Measurements from ENCODE around the gene DCTN3. TPM values are rescaled to one million over a fixed set of nuclear protein-coding genes. Genes with fewer than 3 reads are reported as not detected.

The DCTN3 gene
- 10 to 100 TPM; 41.6 to 78.9 (median 54.0) TPM for total RNA-seq

- peak within 1 kb of the TSS; percentile 61 to 83 (median 64) for H3K4me3 ChIP-seq
- H3K4me1 ChIP-seq, result peaks cover 0 to 16% (median 13%) of the 10 kb centered on the region in 4 donors
- in situ Hi-C loops (cut with MboI; ENCODE audit: low pct_ligation_motif_present in 1 of 4, low pct_unique_long_range_greater_than_20kb in 1 of 4, low sequenced_read_pairs in 3 of 4), result no loop called here
- WGBS, 2 donors (ENCODE audit: low coverage in 1 of 2), result 1 to 5% methylated on average over 11 to 34 of the region's 43 CpGs
- intact Hi-C loops (cut with DNase I; ENCODE audit: low total_unique reads), result no loop called here
- peak within 1 kb of the TSS; percentile 34 to 68 (median 58) for H3K27ac ChIP-seq
- peaks cover 0 to 19% (median 8%) of the 10 kb centered on the region in 4 donors for H3K36me3 ChIP-seq
- H3K27me3 ChIP-seq, result peaks cover 37% of the 10 kb centered on the region
- peak; percentile 94 for DNase-seq
- H3K9me3 ChIP-seq, result no peaks in the 10 kb centered on the region
- TF ChIP-seq, protein P1, sequence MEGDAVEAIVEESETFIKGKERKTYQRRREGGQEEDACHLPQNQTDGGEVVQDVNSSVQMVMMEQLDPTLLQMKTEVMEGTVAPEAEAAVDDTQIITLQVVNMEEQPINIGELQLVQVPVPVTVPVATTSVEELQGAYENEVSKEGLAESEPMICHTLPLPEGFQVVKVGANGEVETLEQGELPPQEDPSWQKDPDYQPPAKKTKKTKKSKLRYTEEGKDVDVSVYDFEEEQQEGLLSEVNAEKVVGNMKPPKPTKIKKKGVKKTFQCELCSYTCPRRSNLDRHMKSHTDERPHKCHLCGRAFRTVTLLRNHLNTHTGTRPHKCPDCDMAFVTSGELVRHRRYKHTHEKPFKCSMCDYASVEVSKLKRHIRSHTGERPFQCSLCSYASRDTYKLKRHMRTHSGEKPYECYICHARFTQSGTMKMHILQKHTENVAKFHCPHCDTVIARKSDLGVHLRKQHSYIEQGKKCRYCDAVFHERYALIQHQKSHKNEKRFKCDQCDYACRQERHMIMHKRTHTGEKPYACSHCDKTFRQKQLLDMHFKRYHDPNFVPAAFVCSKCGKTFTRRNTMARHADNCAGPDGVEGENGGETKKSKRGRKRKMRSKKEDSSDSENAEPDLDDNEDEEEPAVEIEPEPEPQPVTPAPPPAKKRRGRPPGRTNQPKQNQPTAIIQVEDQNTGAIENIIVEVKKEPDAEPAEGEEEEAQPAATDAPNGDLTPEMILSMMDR (IDR thresholded peaks at IDR 0.05), result no peak
- TF ChIP-seq POLR2A (IDR thresholded peaks at IDR 0.05), result peak; percentile 65
- peak; percentile 45 to 72 (median 57) for TF ChIP-seq POLR2AphosphoS5 (IDR thresholded peaks at IDR 0.05)
- TF ChIP-seq EP300 (IDR thresholded peaks at IDR 0.05; ENCODE audit: low read depth), result no peak
Observed at GRCh38 chr9:34620061-34620994, at the start of gene DCTN3. TSS of gene DCTN3 (minus strand) at chr9:34620495. CDS start at chr9:34620464, 31 bp downstream.

GRCh38 chr9:34665381-34666250, 45.3 kb upstream of the DCTN3 start:
- no peaks in the 10 kb centered on the region for H3K36me3 ChIP-seq
- in situ Hi-C loops (cut with MboI; ENCODE audit: low pct_ligation_motif_present in 1 of 4, low pct_unique_long_range_greater_than_20kb in 1 of 4, low sequenced_read_pairs in 3 of 4), result no loop called here
- peak overlapping the region; percentile 52 to 88 (median 82) for H3K4me3 ChIP-seq
- H3K4me1 ChIP-seq, result peaks cover 10 to 17% (median 15%) of the 10 kb centered on the region in 4 donors
- intact Hi-C loops (cut with DNase I; ENCODE audit: low total_unique reads), result no loop called here
- H3K27me3 ChIP-seq, result no peaks in the 10 kb centered on the region
- peak overlapping the region; percentile 96 to 100 (median 98) for H3K27ac ChIP-seq
- peak; percentile 84 to 98 (median 98) for TF ChIP-seq POLR2AphosphoS5 (IDR thresholded peaks at IDR 0.05)
- peak; percentile 98 for TF ChIP-seq POLR2A (IDR thresholded peaks at IDR 0.05)
- TF ChIP-seq, protein P1 (IDR thresholded peaks at IDR 0.05), result no peak
- TF ChIP-seq EP300 (IDR thresholded peaks at IDR 0.05; ENCODE audit: low read depth), result no peak
- DNase-seq, result peak; percentile 96
- no peaks in the 10 kb centered on the region for H3K9me3 ChIP-seq
- WGBS, 2 donors (ENCODE audit: low coverage in 1 of 2), result 1% methylated on average over 43 of the region's 55 CpGs; no CpG with 5 or more reads in 1 of the 2 donors

- in situ Hi-C loops (cut with MboI; ENCODE audit: low pct_ligation_motif_present in 1 of 4, low pct_unique_long_range_greater_than_20kb in 1 of 4, low sequenced_read_pairs in 3 of 4) (no loop called here), intact Hi-C loops (cut with DNase I; ENCODE audit: low total_unique reads) (no loop called here)
- Histone ChIP-seq H3K27ac (peak overlapping the region; percentile 96 to 100 (median 98)), H3K9me3 (no peaks in the 10 kb centered on the region), H3K4me3 (peak overlapping the region; percentile 52 to 88 (median 74)), H3K36me3 (no peaks in the 10 kb centered on the region), H3K4me1 (peaks cover 10 to 17% (median 15%) of the 10 kb centered on the region in 4 donors), H3K27me3 (no peaks in the 10 kb centered on the region)
- no peak for DNase-seq
- WGBS, 2 donors (ENCODE audit: low coverage in 1 of 2), result 1% methylated on average over 12 of the region's 26 CpGs; no CpG with 5 or more reads in 1 of the 2 donors
- TF ChIP-seq, protein P1 (IDR thresholded peaks at IDR 0.05), result no peak
- TF ChIP-seq POLR2A (IDR thresholded peaks at IDR 0.05) (no peak), POLR2AphosphoS5 (IDR thresholded peaks at IDR 0.05) (peak in 1 of 3 donors; percentile 7)
Observed at GRCh38 chr9:34665067-34665380, 44.7 kb upstream of the DCTN3 start.

Measured in transverse colon (tissue), 4 donors.